GM21423 (cell line): ENCODE measurements around the gene ST6GALNAC4.

Experiments
- ATAC-seq: cut with Tn5 transposase; IDR thresholded peaks from one replicate; pipeline ENCODE4 v1.9.1; 2021; ENCODE audit warnings: mild to moderate bottlenecking, moderate library complexity; ENCODE audit not compliant: unreplicated experiment

The ST6GALNAC4 gene

DNA sequence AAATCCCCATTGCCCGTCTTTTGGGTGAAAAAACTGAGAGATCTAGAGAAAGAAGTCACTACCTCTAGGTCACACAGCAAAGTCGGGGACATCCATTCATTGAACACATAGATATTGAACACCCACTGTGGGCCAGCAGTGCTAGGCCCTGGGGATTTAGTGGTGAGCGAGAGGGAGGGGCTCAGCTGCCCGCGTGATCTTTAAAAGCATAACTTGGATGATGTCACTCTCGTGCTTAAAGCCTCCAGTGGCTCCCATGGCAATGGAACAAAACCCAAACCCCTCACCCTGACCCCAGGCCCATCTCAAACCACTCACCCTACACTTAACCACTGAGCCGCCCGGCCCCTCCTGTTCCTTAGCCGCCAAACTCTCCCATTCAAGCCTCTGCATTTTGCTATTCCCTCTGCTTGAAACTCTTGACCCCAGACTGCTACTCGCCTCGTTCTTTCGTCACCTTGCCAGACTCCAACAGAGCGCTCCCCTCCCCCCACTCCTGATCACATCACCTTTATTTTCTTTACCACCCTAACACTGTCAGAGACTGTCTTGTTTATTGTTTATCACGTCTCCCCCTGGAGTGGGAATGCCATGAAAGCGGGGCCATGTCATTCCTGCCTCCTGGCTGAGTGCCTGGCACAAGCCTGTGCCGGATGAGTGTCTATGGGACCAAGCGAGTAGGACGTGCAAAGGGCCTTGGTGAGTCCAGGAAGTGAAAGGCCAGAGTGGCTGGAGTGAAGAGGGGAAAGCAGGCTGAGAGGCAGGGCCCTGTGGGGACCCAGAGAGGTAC lies 14.4 kb upstream of the ST6GALNAC4 start:
- ATAC-seq: no peak

DNA sequence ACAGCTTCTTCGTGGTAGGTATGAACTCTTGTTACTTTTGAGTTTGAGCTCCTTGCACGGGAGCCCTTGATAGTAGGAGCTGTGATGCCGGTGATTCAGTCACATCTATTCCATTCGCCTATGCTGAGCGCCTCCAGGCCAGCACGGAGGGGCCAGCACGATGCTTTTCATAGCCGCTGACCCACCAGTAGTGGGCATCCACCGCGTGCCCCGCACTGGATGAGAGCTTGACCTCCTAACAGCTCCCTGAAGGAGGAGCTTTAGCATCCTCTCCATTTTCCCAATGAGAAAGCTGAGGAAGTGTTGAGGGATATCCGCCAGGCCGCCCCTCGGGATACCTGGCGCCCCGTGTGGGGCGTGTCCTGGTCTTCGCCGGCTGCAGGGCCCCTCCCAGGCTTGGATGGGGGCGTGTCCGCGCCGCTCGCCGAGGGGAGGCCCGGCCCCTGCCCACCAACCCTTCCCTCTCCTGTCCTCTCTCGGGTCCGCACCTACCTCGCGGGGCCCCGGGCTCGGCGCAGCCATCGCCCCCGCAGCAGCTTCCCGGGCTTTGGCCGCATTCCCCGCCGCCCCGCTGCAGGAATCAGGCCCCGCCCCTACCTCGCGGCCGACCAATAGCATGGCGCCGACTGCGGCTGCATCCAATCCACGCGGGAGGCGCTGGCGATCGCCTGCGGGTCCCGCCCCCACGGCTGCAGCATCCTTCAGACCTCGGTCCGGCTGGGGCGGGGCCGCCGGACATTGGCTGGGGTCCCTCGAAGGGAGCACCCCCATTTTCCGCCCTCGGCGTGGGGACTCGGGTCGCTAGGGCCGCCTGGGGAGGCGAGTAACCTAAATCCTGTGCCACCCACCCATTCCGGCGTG lies 13.6 kb upstream of the ST6GALNAC4 start, which contains the start of gene PIP5KL1:
Gene PIP5KL1 (minus strand): TSS at position 547 of the 861 bp plus-strand sequence. CDS start 25 bp downstream, at position 522.
- ATAC-seq: peak; percentile 74

- ATAC-seq: no peak
Observed at GRCh38 chr9:127929625-127929979, 12.8 kb upstream of the ST6GALNAC4 start.

DNA sequence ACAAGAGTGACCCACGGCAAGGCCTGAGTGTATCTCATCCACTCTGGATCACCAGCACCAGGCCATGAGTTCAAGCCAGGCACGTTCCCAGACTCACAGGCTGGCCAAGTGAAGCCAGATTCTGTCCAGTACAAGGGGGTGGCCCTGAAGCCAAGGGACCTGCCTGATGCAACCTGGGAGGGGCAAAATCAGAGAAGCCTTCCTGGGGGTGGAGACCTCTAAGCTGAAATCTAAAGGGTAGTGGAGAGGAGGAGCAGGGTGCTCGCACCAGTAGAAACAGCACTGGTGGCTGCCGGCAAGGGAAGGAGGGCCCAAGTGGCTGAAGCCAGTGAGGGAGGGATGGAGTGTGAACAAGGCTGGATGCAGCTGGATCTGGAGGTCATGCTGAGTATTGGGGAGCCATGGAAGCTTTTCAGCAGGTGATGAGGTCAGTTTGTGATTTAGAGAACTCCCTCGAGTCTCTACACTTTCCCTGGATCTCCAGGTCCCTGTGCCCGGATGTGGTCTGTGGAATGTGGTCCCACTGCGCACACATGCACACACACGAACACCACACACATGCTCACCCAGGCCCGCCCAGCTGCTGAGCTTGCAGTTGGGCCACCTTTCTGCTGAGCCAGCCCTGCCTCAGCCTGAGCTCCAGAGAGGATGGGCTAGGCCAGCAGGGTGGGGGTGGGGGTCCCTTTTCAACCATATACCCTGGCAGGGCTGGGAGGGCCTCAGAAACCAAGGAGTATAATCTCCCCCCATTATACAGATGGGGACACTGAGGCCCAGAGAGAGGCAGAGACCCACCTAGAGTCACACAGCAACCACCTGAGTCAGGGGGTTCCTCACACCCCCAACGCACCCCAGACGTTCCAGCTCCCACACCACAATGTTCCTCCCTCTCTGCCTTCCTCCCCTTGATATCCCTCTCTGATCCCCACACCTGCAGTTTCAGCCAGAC lies 12.1 kb upstream of the ST6GALNAC4 start:
- no peak for ATAC-seq

DNA sequence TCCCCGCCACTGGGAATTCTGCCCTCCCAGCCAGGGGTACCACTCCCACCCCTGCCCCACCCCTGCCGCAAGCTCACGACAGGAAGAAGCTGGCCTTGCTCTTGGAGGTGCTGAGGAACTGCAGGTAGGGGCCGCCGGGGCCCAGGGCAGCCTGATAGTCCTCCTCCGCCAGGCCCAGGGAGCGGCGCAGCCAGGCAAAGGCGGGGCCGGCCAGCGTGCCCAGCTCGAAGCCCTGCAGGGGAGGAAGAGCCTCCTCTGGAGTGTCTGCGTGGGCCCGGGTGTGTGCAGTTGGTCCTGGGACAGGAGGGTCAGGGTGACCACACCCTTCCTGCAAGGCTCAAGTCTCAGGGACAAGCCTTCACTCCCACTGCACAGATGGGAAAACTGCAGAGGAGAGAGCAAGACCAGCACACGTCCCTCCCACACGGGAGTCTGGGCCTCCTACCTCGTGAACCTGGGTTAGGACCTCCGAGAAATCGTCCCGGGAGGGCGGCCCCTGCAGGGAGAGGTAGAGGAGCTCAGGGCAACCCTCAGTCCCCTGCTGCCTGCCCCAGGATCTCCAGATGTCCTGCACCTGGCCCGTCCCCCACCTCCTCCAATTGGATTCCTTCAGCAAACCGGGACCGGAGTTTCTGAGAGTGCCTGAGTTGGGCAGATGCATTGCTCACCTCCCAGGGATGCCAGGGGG lies 11.3 kb upstream of the ST6GALNAC4 start:
- ATAC-seq: no peak

DNA sequence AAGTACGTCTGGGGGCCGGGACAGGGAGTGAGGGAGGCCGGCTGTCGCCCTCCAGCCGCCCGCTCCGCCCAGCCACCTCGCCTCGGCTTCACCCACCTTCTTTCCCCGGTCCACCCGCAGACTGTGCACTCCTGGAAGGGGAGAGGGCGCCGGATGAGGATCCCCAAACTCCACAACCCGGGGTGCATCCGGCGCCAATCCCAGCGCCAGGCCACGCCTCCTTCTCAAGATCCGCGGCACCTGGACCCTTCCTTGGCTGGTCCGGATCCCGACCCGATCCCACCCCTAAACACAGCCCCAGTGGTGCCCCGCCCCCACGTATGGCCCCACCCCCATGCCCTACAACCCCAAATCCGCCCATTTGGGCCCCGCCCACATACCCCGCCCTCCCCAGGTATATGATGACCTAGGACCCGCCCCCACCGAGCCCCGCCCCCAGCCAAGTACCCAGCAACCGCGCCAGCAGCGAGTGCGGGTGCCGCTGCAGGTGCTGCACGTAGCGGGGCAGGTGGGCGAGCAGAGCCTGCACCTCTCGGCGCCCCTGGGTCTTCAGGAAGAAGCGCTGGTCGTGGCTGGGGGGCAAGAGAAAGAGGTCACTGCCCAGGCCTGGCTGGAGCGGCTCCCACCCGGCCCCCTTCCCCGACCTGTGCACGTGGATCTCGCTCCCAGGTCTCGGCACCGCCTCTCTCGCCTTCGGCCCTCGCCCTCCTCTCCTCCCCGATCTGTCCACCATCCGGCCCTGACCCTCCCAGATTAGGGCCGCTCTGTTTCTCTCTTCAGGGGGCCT lies 10.6 kb upstream of the ST6GALNAC4 start:
- ATAC-seq: no peak

DNA sequence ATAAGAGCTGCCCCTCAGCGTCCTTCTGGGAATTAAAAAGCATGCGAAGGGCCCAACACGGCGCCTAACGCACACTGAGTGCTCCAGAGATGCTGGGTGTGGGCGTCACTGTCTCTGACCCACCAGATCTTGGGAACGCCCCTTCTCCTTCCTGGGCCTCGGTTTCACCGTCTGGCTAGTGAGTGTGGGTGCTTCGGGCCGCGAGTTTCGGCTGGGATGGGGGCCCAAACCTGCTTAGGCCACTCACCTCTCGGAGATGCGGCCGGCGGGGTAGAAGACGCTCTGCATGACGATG lies 10.0 kb upstream of the ST6GALNAC4 start:
- ATAC-seq: no peak

DNA sequence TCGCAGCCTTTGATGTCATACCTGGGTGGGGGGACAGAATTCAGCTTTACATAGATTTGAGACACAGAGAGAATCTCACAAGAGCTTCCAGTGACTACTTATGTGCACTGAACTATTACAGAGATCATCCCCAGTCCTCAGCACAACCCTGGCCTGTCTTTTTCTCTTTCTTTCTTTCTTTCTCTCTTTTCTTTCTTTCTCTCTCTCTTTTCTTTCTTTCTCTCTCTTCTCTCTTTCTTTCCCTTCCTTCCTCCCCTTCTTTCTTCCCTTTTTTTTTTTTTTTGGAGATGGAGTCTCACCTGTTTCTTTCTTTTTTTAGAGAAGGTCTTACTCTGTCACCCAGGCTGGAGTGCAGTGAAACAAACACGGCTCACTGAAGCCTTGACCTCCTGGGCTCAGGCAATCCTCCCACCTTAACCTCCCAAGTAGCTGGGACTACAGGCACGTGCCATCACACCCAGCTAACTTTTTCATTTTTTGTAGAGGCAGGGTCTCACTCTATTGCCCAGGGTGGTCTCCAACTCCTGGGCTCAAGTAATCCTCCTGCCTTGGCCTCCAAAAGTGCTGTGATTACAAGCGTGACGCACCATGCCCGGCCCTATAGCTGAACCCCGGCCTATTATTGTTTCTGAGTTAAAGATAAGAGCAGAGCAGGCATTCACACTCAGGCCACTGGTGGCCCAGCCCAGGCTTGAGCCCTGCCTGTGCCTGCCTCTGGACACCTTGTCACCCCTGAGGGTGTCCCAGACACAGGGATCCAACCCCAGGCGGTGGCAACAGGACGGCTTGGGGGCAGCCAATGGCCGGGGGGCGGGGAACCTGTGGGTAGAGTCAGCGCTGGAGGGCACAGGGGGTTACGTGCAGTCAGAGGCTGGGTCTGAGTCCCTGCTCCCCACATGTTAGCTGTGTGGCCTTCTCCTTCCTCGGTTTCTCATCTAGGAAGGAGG lies 9.4 kb upstream of the ST6GALNAC4 start:
- no peak for ATAC-seq

GRCh38 chr9:127924736-127925444 lies 8.0 kb upstream of the ST6GALNAC4 start:
- ATAC-seq: no peak

GRCh38 chr9:127923771-127924170 lies 6.9 kb upstream of the ST6GALNAC4 start:
- ATAC-seq: no peak

DNA sequence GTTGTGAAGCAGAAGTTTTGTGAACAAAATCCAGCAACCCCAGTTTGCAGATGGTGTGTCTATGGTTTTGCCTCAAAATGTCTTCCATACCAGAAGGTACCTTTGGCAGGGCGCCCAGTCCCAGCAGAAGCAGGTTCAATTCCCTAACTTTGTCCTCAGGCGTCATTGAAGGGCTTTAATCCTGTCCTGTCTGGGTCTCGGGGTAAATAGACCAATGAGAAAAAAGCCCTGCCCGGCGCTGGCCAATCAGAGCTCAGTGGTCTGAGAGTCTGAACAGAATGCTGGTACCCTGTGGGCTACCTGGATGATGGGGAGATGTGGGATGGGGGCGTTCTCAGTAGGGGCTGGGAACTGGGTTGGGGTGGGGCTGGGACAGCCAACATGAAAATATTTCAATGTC lies 6.2 kb upstream of the ST6GALNAC4 start:
- no peak for ATAC-seq

GRCh38 chr9:127921557-127922120 lies 4.8 kb upstream of the ST6GALNAC4 start:
- ATAC-seq: no peak

- no peak for ATAC-seq
Observed at GRCh38 chr9:127920794-127921193, 4.0 kb upstream of the ST6GALNAC4 start.

DNA sequence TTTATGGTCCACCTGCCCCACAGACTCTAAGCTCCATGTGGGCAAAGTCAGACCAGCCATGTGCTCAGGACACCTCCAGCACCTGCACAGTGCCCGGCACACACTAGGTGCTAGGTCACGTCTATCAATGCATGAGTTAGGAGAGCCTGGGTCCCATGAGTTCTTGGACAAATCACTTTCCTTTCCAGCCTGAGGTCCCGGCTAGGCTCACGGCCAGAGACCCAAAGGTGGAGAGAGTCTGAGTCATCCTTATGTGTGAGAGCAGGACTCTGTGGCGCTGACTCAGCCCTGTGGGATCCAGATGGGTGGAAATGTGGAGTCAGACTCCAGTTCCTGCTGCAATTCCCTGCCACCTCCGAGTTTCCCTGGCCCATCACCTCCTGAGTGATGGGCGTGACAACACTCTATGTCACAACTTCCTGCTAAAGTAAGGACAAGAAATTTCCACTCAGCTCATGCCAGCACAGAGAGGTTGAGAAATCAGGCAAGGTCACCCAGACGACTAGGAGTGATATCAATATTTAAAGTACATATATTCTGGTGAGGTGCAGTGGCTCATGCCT lies 2.5 kb upstream of the ST6GALNAC4 start:
- no peak for ATAC-seq

GRCh38 chr9:127918183-127919107 lies 1.6 kb upstream of the ST6GALNAC4 start:
- no peak for ATAC-seq

- no peak for ATAC-seq
Observed at GRCh38 chr9:127917603-127918002, 762 bp upstream of the ST6GALNAC4 start.
